Naive B cell (primary cell): ENCODE data around the gene NODAL. TPM values are rescaled to one million over a fixed set of nuclear protein-coding genes. Genes with fewer than 3 reads are reported as not detected.

Source experiments
- ATAC-seq, 2 donors: fragments of 150-1000 bp; cut with Tn5 transposase; 2 replicates each; pipeline ENCODE4 v1.10.0; 2021; ENCODE audit warnings: low read depth in 2 of 2, mild to moderate bottlenecking in 2 of 2, moderate library complexity in 2 of 2
- DNase-seq: peaks from one replicate; pipeline ENCODE4 v3.0.0; 2022
- H3K27ac Mint-ChIP-seq, 6 donors: one replicate each; pipeline ENCODE4 v1.8.0; 2020 to 2022; ENCODE audit warnings: mild to moderate bottlenecking in 6 of 6, mixed read lengths in 6 of 6, moderate library complexity in 5 of 6, inconsistent platforms in 2 of 6
- H3K27me3 Mint-ChIP-seq, 3 donors: one replicate each; pipeline ENCODE4 v1.8.0; 2021 to 2022; ENCODE audit warnings: mixed read lengths in 3 of 3, mild to moderate bottlenecking in 1 of 3
- H3K36me3 Mint-ChIP-seq, 2 donors: one replicate each; pipeline ENCODE4 v1.8.0; 2020 to 2022; ENCODE audit warnings: mixed read lengths in 2 of 2, inconsistent platforms in 1 of 2, mild to moderate bottlenecking in 1 of 2
- H3K4me1 Mint-ChIP-seq, 3 donors: one replicate each; pipeline ENCODE4 v1.8.0; 2020 to 2022; ENCODE audit warnings: mixed read lengths in 3 of 3, inconsistent platforms in 1 of 3, mild to moderate bottlenecking in 1 of 3, moderate library complexity in 1 of 3
- H3K4me3 Mint-ChIP-seq, 8 donors: one replicate each; pipeline ENCODE4 v1.8.0; 2020 to 2022; ENCODE audit warnings: mild to moderate bottlenecking in 8 of 8, mixed read lengths in 8 of 8, moderate library complexity in 8 of 8, inconsistent platforms in 2 of 8
- H3K9me3 Mint-ChIP-seq, 7 donors: one replicate each; pipeline ENCODE4 v1.8.0; 2020 to 2022; ENCODE audit warnings: mixed read lengths in 7 of 7, mild to moderate bottlenecking in 5 of 7, inconsistent platforms in 2 of 7, moderate library complexity in 1 of 7
- polyA plus RNA-seq, 6 donors: library from polyadenylated mRNA; unstranded; fragments of 300-500 nt; fragmentation: Illumina TruSeq; gene quantifications; one replicate each; pipeline ENCODE4 v1.2.3, GENCODE V29; 2021; ENCODE audit warnings: low read depth in 6 of 6

Gene NODAL
- polyA plus RNA-seq, 6 donors from 2014 or later: not detected

DNA sequence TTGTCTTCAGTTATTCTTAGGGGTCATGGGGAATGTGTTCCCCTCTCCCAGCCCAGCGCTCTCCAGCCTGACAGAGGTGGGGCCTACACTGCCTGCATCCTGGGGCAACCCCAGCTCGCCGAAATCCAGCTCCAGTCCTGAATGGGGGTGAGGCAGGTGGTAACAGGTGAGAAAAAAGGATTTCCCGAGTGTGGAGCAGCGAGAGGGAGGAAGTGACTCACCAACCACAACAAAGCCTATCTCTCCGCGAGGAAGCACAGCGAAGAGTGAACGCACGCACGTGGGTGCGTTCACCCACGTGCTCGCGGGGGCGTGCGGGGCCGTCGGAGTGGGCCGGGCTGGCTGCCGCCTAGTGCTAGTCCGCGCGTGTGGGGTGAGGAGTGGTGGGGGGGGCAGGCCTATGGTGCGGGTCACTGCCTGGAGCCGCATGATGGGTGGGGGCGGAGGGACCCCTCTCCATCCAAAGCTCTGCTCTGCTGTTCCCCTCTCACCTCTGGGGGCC is 36.2 kb upstream of the NODAL start:
- peaks cover 36 to 53% (median 36%) of the 10 kb centered on the region in 3 donors for H3K4me1 Mint-ChIP-seq
- H3K36me3 Mint-ChIP-seq: no peaks in the 10 kb centered on the region
- peaks cover 0 to 8% (median 0%) of the 10 kb centered on the region in 3 donors for H3K27me3 Mint-ChIP-seq

DNA sequence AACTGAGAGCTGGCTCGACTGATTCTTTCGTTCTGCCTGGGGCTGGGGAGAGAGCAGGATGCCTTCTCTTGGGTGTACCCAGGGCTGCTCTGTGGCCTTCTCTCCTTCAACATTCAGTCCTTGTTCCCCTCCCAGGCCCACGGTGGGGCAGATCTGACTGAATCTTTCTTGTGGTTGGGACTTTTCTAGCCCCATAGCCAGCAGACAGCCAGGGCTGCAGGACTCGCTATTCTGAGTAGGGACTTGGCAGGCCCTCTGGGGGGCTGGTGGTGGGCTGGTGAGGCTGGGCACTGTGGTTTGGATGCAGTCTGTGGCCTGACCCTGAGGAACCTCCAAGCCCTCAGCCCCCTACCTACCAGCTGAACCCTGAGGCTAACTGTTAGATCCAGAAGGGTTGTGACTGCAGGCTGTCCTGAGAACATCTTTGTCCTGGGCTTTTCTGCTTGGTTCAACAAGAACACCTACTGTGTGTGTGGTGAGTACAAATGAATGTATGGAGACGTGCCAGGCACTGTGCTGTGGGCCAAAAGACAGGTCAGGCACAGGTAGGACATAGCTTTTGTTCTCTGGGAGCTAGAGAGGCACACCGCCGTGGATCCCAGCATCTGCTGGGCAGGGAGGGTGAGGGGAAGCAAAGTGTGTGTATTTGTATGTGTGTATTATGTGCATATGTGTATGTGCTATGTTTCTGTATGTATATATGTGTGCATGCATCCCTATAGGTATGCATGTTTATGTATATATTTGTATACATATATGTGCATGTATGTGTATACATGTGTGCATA is 35.0 kb upstream of the NODAL start:
- H3K9me3 Mint-ChIP-seq: no peaks in the 10 kb centered on the region
- DNase-seq (no peak), ATAC-seq (no peak)
- no peaks in the 10 kb centered on the region for H3K36me3 Mint-ChIP-seq
- H3K27ac Mint-ChIP-seq: peak overlapping the region in 5 of 6 donors; percentile 7 to 81 (median 40)
- H3K4me1 Mint-ChIP-seq: peaks cover 30 to 42% (median 34%) of the 10 kb centered on the region in 3 donors
- peaks cover 0 to 8% (median 0%) of the 10 kb centered on the region in 3 donors for H3K27me3 Mint-ChIP-seq
- H3K4me3 Mint-ChIP-seq: peak overlapping the region in 7 of 8 donors; percentile 9 to 87 (median 80)

More for the DNA sequence above, 36.2 kb upstream of the NODAL start:
- ATAC-seq (peak; percentile 55 to 70), DNase-seq (peak; percentile 52)
- H3K9me3 Mint-ChIP-seq: no peaks in the 10 kb centered on the region
- peak overlapping the region in 4 of 6 donors; percentile 76 to 94 (median 82) for H3K27ac Mint-ChIP-seq
- peak overlapping the region; percentile 80 to 91 (median 86) for H3K4me3 Mint-ChIP-seq

DNA sequence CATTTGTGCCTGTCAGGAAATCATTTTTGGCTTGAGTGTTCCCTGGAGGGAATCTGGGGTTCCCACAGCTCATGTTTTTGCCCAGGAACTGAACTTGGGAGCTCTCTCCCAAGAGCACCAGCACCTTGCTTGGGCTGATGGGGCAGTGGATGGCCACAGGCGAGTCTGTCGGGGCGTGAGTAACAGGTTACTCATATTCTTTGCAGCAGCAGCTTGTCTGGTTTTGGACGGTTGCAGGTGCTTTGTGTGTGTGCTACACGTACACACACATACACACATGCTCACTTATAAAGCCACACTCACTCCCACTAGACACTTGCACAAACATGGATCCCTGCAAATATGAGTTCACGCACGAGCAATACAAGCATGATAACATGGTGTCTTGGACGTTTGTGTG is 34.2 kb upstream of the NODAL start:
- Mint-ChIP-seq H3K4me3 (peak overlapping the region in 1 of 8 donors; percentile 41), H3K4me1 (peaks cover 24 to 34% (median 26%) of the 10 kb centered on the region in 3 donors), H3K27ac (peak overlapping the region in 1 of 6 donors; percentile 27), H3K27me3 (peaks cover 0 to 7% (median 0%) of the 10 kb centered on the region in 3 donors), H3K36me3 (no peaks in the 10 kb centered on the region), H3K9me3 (no peaks in the 10 kb centered on the region)
- ATAC-seq (no peak), DNase-seq (no peak)

DNA sequence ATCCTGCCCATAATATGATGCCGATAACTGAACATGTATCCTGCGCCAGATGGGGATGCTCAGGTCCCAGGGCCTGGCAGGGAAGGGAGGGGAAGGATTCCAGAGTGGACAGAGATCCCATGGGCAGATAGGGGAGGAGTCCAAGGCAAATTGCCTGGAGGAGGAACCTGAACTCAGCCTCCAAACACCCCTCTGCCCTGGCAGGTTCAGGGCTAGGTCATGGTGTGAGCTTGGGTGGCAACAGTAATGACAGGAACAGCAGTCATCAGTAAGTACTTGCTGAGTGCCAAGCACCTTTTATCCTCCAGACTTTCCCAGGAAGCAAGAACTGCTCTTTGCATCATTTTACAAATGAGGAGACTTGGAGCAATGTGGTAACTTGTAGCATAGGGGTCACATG is 33.3 kb upstream of the NODAL start:
- Mint-ChIP-seq H3K27me3 (no peaks in the 10 kb centered on the region), H3K27ac (peak overlapping the region in 1 of 6 donors; percentile 40)
- no peak for DNase-seq

DNA sequence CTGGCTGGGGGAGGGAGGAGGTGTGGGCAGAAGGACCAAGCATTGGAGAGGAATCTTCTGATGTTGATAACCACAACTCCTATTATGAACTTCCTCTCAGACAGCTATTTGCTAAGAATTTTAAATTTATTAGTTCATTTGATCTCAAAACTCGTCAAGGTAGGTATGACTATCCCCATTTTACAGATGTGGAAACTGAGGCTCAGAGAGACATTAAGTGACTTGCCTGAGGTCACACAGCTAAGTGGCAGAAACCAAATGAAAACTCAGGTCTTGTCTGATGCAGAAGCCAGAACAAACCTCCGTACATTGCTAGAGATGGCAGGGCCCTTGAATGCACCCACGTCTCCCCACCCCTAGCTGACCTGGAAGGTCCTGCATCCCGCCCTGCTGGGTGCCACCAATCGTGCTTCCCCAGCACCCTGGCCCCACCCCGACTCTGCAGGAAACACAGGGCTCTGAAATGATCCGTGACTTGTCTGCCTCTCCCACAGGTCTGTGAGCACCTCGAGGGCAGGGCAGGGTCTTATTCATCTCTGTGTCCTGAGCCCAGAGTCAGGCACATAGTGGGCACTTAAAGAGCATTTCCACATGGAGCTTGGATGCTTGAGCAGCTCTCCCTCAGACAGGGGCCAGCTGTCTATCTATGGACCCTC is 31.4 kb upstream of the NODAL start:
- H3K36me3 Mint-ChIP-seq: no peaks in the 10 kb centered on the region
- H3K27ac Mint-ChIP-seq: no peak overlapping the region
- H3K4me1 Mint-ChIP-seq: peaks cover 6 to 17% (median 8%) of the 10 kb centered on the region in 3 donors
- no peak overlapping the region for H3K4me3 Mint-ChIP-seq
- peaks cover 0 to 1% (median 0%) of the 10 kb centered on the region in 3 donors for H3K27me3 Mint-ChIP-seq
- H3K9me3 Mint-ChIP-seq: no peaks in the 10 kb centered on the region
- DNase-seq: no peak
- ATAC-seq: no peak

More for the DNA sequence above, 33.3 kb upstream of the NODAL start:
- peak overlapping the region in 1 of 8 donors; percentile 41 for H3K4me3 Mint-ChIP-seq
- ATAC-seq: no peak
- peaks cover 15 to 25% (median 17%) of the 10 kb centered on the region in 3 donors for H3K4me1 Mint-ChIP-seq
- no peaks in the 10 kb centered on the region for H3K36me3 Mint-ChIP-seq
- no peaks in the 10 kb centered on the region for H3K9me3 Mint-ChIP-seq

DNA sequence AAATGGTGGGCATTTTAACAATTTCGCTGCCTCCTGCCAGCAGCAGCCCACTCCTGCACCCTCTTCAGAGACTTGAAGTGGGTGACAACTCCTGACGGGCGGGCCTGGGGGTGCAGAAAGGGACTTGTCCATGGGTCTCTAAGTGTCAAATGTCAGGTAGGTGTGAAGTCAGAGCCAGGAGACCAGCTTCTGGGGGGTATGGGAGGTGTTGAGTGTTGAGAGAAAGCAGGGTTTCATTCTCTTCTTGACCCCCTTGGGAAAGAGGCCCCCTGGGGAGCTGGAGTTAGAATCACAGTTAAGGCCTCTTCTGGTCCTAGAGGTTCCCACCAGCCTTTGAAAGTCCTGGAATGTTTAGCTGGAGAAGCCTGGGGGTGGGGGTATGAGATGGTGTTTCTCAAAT is 25.5 kb upstream of the NODAL start:
- Mint-ChIP-seq H3K27me3 (peaks cover 0 to 11% (median 0%) of the 10 kb centered on the region in 3 donors), H3K27ac (no peak overlapping the region), H3K4me3 (no peak overlapping the region), H3K4me1 (no peaks in the 10 kb centered on the region), H3K36me3 (no peaks in the 10 kb centered on the region), H3K9me3 (no peaks in the 10 kb centered on the region)
- ATAC-seq (no peak), DNase-seq (no peak)

DNA sequence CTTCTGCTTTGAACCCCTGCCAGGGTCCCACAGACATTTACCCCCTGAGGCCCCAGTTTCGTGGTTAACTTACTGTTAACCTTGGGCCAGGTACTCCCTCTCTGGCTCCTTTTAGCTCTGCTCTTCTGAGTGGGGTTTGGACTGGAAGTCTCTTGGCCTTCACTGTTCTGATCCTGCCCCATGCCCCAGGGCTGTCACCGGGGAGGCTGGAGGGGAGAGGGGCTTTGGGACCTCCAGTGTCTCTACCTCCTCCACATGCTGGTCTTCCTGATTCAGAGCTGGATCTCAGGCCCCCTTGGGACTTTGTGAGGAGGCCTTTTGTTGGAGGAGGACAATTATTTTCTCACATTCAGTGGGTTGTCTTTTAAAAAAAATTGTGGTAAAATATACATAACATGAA is 24.4 kb upstream of the NODAL start:
- H3K27me3 Mint-ChIP-seq: peaks cover 5 to 20% (median 6%) of the 10 kb centered on the region in 3 donors
- H3K4me3 Mint-ChIP-seq: no peak overlapping the region
- ATAC-seq: no peak
- no peak overlapping the region for H3K27ac Mint-ChIP-seq
- H3K4me1 Mint-ChIP-seq: peaks cover 0 to 5% (median 4%) of the 10 kb centered on the region in 3 donors
- DNase-seq: no peak
- H3K9me3 Mint-ChIP-seq: no peaks in the 10 kb centered on the region
- H3K36me3 Mint-ChIP-seq: no peaks in the 10 kb centered on the region

DNA sequence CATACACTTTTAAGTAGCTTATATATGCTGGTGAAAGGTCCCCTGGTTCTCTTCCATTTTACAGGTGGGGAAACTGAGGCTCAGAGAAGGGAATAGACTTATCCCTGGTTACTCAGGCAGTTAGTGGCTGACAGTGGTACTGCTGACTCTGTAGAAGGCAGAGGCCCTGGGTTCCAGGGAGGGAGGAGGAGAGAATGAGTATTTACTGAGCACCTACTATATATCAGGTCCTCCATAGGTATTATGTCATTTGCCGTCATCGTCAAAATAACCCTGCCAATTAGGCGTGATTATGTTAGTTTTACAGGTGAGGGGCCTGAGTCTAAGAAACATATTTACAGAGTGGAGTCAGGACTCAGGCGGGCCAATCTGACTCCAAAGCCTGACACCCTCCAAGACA is 23.8 kb upstream of the NODAL start:
- Mint-ChIP-seq H3K27me3 (peaks cover 8 to 25% (median 12%) of the 10 kb centered on the region in 3 donors), H3K9me3 (no peaks in the 10 kb centered on the region), H3K4me3 (no peak overlapping the region), H3K27ac (no peak overlapping the region), H3K36me3 (no peaks in the 10 kb centered on the region), H3K4me1 (peaks cover 0 to 5% (median 4%) of the 10 kb centered on the region in 3 donors)
- DNase-seq (no peak), ATAC-seq (no peak)

DNA sequence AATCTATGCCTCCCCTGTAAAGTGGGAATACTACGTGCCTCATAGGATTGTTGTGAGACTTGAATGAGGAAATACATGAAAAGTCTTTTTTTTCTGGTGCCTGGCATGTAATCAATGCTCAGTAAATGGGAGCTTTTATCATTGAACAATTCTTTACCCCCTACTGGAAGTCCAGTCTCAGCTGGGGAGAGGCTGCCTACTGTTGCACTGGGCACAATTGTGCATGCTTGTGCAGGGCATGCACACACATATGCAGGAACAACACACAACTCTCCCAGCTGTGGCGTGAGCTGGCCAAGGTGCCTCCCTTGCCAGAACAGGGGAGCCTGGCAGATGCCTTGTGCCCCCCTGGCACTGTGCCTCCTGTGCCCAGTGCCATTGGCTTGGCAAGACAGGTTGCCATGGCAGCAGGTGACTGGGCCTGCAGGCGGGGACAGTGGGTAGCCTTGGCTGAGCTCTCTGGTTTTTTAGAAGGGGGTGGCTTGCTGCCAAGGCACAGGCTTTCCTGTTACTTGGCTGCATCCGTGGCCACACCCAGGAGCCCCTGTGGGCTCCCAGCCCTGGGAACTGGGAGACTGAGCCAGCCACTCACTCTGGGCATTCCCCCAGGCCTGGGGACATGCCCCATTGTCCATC is 21.0 kb upstream of the NODAL start:
- ATAC-seq (no peak), DNase-seq (no peak)
- Mint-ChIP-seq H3K36me3 (no peaks in the 10 kb centered on the region), H3K27me3 (peaks cover 10 to 43% (median 29%) of the 10 kb centered on the region in 3 donors), H3K4me1 (peaks cover 11 to 16% (median 12%) of the 10 kb centered on the region in 3 donors), H3K9me3 (no peaks in the 10 kb centered on the region), H3K4me3 (no peak overlapping the region), H3K27ac (no peak overlapping the region)

DNA sequence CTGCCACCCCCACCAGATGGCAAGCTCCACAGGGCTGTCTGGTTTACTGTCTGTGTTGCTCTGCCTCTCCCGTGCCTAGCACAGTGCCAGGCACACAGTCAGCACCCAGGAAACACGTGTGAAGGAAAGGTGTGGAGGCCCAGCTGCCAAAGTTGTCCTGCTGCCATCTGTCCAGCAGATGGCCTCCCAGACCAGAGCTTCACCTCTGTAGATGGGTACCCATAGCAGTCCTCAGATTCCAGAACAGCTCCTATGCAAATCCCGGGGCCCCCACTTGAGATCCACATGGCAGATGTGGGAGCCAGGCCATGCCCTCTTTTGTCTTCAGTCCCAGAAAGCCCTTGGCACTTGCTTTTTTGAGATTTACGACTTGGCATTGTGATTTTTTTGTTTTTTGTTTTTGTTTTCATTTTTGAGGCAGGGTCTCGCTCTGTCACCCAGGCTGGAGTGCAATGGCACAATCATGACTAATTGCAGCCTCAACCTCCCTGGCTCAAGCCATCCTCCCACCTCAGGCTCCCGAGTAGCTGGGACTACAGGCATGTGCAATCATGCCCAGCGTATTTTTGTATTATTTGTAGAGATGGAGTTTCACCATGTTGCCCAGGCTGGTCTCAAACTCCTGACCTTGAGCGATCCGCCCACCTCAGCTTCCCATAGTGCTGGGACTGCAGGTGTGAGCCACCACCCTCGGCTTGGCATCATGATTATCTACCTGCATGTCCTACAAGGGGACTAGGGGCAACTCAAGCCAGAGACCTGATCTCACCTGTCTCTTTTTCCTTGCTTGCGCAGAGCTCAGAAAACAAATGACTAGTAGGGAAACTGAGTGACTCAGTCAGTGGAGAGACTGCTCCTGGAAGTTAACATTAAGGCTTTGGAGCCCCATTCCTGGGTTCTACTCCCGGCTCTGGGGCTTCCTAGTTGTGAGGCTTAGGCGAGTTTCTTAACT is 20.2 kb upstream of the NODAL start:
- H3K27ac Mint-ChIP-seq: peak overlapping the region in 3 of 6 donors; percentile 24 to 42 (median 33)
- peaks cover 10 to 51% (median 31%) of the 10 kb centered on the region in 3 donors for H3K27me3 Mint-ChIP-seq
- no peaks in the 10 kb centered on the region for H3K36me3 Mint-ChIP-seq
- H3K4me1 Mint-ChIP-seq: peaks cover 13 to 24% (median 15%) of the 10 kb centered on the region in 3 donors
- ATAC-seq (peak; percentile 59 to 63), DNase-seq (peak; percentile 43)
- H3K9me3 Mint-ChIP-seq: no peaks in the 10 kb centered on the region
- H3K4me3 Mint-ChIP-seq: peak overlapping the region in 1 of 8 donors; percentile 47

DNA sequence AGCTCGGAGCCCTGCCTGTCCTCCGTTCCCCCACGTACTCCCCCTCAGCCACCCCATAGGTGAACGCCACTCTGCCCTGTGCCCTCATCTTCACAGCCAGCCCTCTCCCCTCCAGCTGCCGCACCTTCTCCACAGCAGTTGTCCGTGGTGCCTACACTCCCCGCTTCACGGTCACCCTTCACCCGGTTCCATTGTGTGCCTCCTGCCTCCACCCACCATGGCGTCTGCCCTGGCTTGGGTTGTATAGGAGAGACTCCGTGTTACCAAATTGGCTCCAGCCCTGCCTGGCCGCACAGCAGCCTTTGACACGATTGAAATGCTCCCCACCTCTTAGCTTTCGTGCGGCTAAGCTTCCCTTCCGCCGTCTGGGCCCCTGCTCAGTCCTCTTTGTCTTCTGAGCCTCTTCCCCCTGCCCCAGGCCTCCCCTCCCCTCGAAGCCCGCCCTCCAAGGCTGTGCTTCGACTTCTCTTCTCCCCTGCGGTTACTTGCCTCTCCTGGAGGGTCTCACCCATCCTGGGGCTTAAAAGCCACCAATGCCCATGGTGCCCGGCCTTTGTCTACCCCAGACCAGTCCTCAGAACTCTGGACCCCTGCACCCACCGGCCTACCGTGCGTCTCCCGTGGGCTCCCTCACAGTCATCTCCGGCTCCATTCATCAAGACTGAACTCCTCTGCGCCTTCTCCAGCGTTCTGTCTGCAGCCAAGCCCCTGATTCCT is 18.5 kb upstream of the NODAL start:
- Mint-ChIP-seq H3K27me3 (peaks cover 10 to 60% (median 48%) of the 10 kb centered on the region in 3 donors), H3K4me3 (peak overlapping the region in 5 of 8 donors; percentile 21 to 79 (median 51)), H3K27ac (no peak overlapping the region), H3K9me3 (no peaks in the 10 kb centered on the region), H3K4me1 (peaks cover 13 to 25% (median 15%) of the 10 kb centered on the region in 3 donors), H3K36me3 (no peaks in the 10 kb centered on the region)
- ATAC-seq (no peak), DNase-seq (no peak)
